Retinal pigment epithelial cell (primary cell): ENCODE results near the gene THSD7B.
"Not testable (repeated sequence)": the region's sequence is repeated elsewhere in the genome, so short reads cannot be mapped to it uniquely, and the experiment has no call there.

Source experiments
- DNase-seq: peaks from one replicate; pipeline ENCODE4 v3.0.0-alpha.2; 2010; ENCODE audit warnings: low read depth
- H3K4me3 ChIP-seq: 2 replicates; pipeline ENCODE4 v1.5.1; 2011; ENCODE audit warnings: mild to moderate bottlenecking, low read length, control low read depth, moderate library complexity
- CTCF ChIP-seq: conservative IDR thresholded peaks from 2 replicates; pipeline ENCODE4 v1.5.1; 2011; ENCODE audit warnings: low read depth, low read length, control low read depth, inconsistent platforms

Gene THSD7B

GRCh38 chr2:136750065-136750464 lies 15.3 kb upstream of the THSD7B start:
- no peak for TF ChIP-seq CTCF
- DNase-seq: no peak
- no peak overlapping the region for H3K4me3 ChIP-seq

DNA sequence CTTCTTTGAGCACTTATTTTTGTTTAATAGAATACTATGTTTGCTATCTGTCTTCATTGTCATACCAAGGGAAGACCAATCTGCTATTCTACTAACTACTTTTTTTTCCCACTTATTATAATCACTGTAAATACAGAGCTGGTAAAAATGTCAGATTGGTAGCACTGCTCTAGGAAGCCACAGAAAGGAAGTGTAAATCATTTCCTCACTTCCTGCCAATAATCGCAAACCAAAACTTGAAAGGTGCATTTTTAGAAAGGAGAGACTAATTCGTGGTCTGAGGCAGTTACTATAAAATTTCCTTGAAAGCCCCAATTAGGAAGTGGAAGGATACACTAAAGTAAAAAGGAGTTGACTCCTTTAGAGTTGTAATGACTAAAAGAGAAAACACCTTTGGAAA lies 13.9 kb upstream of the THSD7B start:
- no peak overlapping the region for H3K4me3 ChIP-seq
- TF ChIP-seq CTCF: no peak
- no peak for DNase-seq

- not testable (repeated sequence) for DNase-seq, H3K4me3 ChIP-seq
Observed at GRCh38 chr2:136758504-136758903, 6.8 kb upstream of the THSD7B start.

DNA sequence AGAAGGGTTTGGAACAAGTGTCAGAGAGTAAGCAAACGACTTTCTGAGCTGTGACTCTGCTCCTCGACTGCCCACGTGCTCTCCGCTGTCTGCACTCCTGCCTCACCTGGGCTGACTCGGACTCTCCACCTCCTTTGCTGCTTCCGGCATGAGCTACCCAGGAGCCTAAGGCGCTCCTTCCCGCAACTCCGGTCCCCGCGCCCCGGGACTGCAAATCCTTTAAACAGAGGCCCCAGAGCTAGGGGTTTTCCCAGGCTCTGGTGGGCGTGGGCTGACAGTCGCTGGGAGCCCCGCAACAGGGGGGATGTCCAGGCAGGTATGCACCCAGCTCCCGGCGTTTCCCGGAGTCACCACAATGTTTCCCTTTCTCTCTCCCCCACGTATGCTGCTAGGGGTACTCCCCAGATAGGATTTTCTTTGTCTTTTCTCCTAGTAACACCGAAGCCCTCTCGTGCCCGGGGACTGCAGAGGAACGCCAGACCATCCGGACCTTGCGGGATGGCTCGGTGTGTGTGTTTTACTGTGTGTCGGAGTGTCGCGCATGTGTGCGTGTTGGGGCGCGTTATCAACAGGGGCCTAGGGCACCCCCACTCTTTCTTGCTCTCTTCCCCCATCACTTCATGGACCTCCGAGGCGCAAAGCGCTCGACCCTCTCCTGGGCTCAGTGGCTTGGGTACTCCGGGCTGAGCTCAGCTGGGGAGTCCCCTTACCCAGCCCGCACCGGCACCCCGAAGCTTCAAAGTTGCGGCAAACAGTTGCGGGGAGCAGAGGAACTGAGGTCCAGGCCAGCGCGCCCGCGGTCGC lies 691 bp upstream of the THSD7B start:
- DNase-seq: no peak
- H3K4me3 ChIP-seq: peak overlapping the region; percentile 50
- TF ChIP-seq CTCF: no peak

DNA sequence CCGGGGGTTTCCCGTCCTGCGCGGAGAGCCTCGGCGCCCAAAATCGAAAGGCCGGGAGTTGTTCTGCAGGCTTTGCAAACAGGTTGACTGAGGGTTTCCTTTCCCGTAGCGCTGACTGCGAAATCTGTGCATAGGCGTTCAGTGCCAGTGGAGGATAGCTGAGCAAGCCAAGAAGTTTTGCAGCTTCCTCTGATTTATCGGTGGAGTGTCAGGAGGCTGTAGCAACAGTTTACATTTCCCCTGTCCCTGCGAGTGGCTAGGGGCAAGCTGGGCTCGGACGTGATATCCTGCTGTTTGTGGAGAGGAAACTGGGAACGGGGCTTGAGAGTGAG lies 694 bp downstream of the THSD7B start:
- peak overlapping the region; percentile 50 for H3K4me3 ChIP-seq
- no peak for DNase-seq
- no peak for TF ChIP-seq CTCF

- no peak for TF ChIP-seq CTCF
- DNase-seq: no peak
- H3K4me3 ChIP-seq: no peak overlapping the region
Observed at GRCh38 chr2:136767030-136767429, 1.7 kb downstream of the THSD7B start.

DNA sequence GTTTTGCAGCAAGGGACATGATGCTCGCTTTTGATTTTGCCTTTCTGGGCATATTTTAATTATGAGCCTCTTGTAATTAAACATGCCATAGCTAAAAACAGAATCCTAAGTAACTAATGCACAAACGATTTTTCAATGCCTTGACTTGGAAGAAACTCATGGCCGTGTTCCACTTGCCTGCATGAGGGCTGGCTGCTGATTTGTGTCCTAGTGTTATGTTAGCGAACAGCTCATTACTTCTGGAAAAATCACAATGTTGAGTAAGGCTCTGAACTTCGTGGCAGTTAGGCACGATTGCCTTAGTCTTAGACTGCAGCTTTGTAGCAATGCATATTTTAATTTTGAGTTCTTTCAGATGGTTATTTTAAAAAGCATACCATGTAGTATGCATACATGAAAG lies 4.5 kb downstream of the THSD7B start:
- H3K4me3 ChIP-seq: no peak overlapping the region
- no peak for DNase-seq
- no peak for TF ChIP-seq CTCF
